Peyer's patch (tissue), 4 donors: ENCODE data around the gene IFNW1. TPM values are rescaled to one million over a fixed set of nuclear protein-coding genes. Genes with fewer than 3 reads are reported as not detected.

ENCODE experiments used
- DNase-seq, 3 donors: peaks; one replicate each; pipeline ENCODE4 v3.0.0-alpha.2; 2017 to 2019
- H3K27ac ChIP-seq, 4 donors: fragments of 200-600 bp; sonication (generic); one replicate each; pipeline ENCODE4 v1.5.1; 2016 to 2019
- H3K27me3 ChIP-seq, 2 donors: fragments of 200-600 bp; sonication (generic); one replicate each; pipeline ENCODE4 v1.5.1; 2019
- H3K36me3 ChIP-seq, 3 donors: fragments of 200-600 bp; sonication (generic); one replicate each; pipeline ENCODE4 v1.5.1; 2016 to 2019
- H3K4me1 ChIP-seq, 4 donors: fragments of 200-600 bp; sonication (generic); one replicate each; pipeline ENCODE4 v1.5.1; 2016 to 2019
- H3K4me3 ChIP-seq, 4 donors: fragments of 200-600 bp; sonication (generic); 1 replicate in 3 of 4; 2 replicates in 1 of 4; pipeline ENCODE4 v1.5.1; 2016 to 2019; ENCODE audit warnings: mild to moderate bottlenecking in 1 of 4
- H3K9me3 ChIP-seq, 4 donors: fragments of 200-600 bp; sonication (generic); one replicate each; pipeline ENCODE4 v1.5.1; 2016 to 2019; ENCODE audit warnings: mild to moderate bottlenecking in 1 of 4
- POLR2A ChIP-seq, 2 donors: fragments of 450-650 bp; IDR thresholded peaks; one replicate each; pipeline ENCODE4 v1.5.1; 2017; ENCODE audit warnings: antibody characterized with exemption in 2 of 2, mild to moderate bottlenecking in 2 of 2, moderate library complexity in 2 of 2
- total RNA-seq, 4 donors: library from RNA; depleted of rRNA; stranded (reverse); fragments of >200 nt; gene quantifications; one replicate each; pipeline ENCODE4 v1.1.0, GENCODE V29; 2016
- TF ChIP-seq, protein P1 (sequence below), 6 experiments: fragments of 450-650 bp in 4 of 6; fragments of 200-600 bp in 2 of 6; sonication (generic) in 1 of 6; IDR thresholded peaks; one replicate each; pipeline ENCODE4 v1.5.1; 2017 to 2019; ENCODE audit warnings: antibody characterized with exemption in 6 of 6, mild to moderate bottlenecking in 3 of 6, moderate library complexity in 1 of 6

The IFNW1 gene
- total RNA-seq, 4 donors from 2014 or later: not detected

DNA sequence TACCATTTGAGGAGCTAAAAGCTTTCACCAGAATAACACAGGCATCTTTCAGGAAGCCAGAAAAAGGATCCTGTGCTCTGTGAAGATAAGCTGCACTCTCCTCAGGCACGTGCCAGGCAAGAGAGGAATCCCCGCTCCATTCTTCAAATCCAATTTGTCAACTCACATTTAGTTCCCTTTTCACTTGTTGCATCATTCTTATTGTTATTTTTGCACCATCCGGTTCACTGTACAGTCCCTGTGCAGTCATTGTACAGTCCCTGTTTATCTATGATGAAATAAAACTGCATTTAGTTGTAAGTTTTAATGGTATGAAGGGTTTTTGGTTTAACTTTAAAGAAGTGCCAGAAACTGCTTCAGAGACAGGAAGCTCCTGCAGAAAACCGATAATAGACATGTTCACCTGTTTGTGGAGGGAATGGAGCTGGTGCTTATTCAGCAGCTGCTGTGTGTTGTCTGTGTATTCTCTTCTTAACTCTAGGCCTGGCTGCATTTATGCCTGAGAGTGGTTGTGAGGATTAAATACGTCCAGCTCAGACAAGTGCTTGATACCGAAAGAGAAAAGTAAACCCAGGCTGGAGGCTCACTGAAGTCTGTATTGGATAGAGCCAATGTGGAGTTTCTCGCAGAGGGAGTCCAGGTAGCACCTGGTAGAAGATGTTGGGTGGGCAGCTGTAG, 22.4 kb downstream of the IFNW1 start:
- Histone ChIP-seq H3K27me3 (no peaks in the 10 kb centered on the region), H3K9me3 (no peaks in the 10 kb centered on the region), H3K36me3 (no peaks in the 10 kb centered on the region), H3K4me1 (no peaks in the 10 kb centered on the region), H3K4me3 (no peak overlapping the region), H3K27ac (no peak overlapping the region)
- no peak for TF ChIP-seq POLR2A (IDR thresholded peaks at IDR 0.05)
- TF ChIP-seq, protein P1, sequence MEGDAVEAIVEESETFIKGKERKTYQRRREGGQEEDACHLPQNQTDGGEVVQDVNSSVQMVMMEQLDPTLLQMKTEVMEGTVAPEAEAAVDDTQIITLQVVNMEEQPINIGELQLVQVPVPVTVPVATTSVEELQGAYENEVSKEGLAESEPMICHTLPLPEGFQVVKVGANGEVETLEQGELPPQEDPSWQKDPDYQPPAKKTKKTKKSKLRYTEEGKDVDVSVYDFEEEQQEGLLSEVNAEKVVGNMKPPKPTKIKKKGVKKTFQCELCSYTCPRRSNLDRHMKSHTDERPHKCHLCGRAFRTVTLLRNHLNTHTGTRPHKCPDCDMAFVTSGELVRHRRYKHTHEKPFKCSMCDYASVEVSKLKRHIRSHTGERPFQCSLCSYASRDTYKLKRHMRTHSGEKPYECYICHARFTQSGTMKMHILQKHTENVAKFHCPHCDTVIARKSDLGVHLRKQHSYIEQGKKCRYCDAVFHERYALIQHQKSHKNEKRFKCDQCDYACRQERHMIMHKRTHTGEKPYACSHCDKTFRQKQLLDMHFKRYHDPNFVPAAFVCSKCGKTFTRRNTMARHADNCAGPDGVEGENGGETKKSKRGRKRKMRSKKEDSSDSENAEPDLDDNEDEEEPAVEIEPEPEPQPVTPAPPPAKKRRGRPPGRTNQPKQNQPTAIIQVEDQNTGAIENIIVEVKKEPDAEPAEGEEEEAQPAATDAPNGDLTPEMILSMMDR (IDR thresholded peaks at IDR 0.05): no peak
- no peak for DNase-seq

DNA sequence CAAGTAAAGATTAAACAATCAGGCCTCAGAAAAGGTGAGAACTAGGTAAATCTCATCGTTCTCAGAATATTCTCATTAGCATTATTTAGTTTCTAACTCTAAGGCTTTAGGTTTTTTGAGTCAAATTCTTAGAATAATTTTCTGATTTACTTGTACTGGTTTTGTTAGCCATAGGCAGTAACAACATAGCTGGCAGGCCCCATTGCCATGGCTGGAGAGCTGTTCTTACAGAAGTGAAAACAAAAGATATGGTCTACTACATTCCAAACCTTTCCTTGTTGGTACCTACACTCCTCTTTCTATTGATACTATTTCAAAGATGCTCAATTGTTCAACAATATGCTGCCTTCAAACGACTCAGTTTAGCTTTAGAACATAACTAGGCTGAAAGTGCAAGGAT, 27.3 kb downstream of the IFNW1 start:
- no peaks in the 10 kb centered on the region for H3K4me1 ChIP-seq
- H3K36me3 ChIP-seq: no peaks in the 10 kb centered on the region
- H3K4me3 ChIP-seq: no peak overlapping the region
- DNase-seq: no peak
- H3K27me3 ChIP-seq: no peaks in the 10 kb centered on the region
- H3K9me3 ChIP-seq: no peaks in the 10 kb centered on the region
- TF ChIP-seq, protein P1 (IDR thresholded peaks at IDR 0.05): no peak
- TF ChIP-seq POLR2A (IDR thresholded peaks at IDR 0.05): no peak
- H3K27ac ChIP-seq: no peak overlapping the region

GRCh38 chr9:21110708-21111576, 30.7 kb downstream of the IFNW1 start:
- Histone ChIP-seq H3K4me1 (no peaks in the 10 kb centered on the region), H3K27ac (no peak overlapping the region), H3K4me3 (no peak overlapping the region), H3K36me3 (no peaks in the 10 kb centered on the region), H3K27me3 (no peaks in the 10 kb centered on the region), H3K9me3 (no peaks in the 10 kb centered on the region)
- TF ChIP-seq, protein P1 (IDR thresholded peaks at IDR 0.05): peak; percentile 41 to 91 (median 80)
- no peak for TF ChIP-seq POLR2A (IDR thresholded peaks at IDR 0.05)
- no peak for DNase-seq

DNA sequence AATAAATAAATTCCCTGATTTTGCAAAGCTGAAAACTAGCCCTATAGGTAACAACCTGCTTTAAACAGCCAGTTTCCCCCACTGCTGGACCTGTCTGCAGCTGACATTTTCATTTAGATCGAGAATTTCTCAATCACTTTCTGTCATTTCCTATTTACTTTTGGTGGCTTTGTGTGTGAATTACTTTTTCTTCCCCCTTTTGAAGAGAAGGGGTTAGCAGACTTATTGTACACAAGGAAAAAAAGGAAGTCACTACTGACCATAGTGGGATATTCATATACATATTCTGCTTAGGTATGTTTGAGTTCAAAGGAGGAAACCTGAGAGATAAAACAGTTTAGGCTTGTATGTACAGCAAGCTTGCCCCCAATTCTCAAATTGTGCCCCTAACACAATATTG, 36.8 kb downstream of the IFNW1 start:
- DNase-seq: no peak
- Histone ChIP-seq H3K4me1 (no peaks in the 10 kb centered on the region), H3K4me3 (no peak overlapping the region), H3K27me3 (no peaks in the 10 kb centered on the region), H3K9me3 (no peaks in the 10 kb centered on the region), H3K36me3 (no peaks in the 10 kb centered on the region), H3K27ac (no peak overlapping the region)
- no peak for TF ChIP-seq POLR2A (IDR thresholded peaks at IDR 0.05)
- TF ChIP-seq, protein P1 (IDR thresholded peaks at IDR 0.05): no peak

- Histone ChIP-seq H3K4me1 (peaks cover 0 to under 1% (median 0%) of the 10 kb centered on the region in 4 donors), H3K4me3 (no peak overlapping the region), H3K27ac (no peak overlapping the region), H3K27me3 (no peaks in the 10 kb centered on the region), H3K36me3 (no peaks in the 10 kb centered on the region), H3K9me3 (no peaks in the 10 kb centered on the region)
- no peak for DNase-seq
- no peak for TF ChIP-seq POLR2A (IDR thresholded peaks at IDR 0.05)
- TF ChIP-seq, protein P1 (IDR thresholded peaks at IDR 0.05): no peak
These were observed 39.3 kb downstream of the IFNW1 start for GRCh38 chr9:21102305-21102704.
